Measurements from ENCODE around the gene MRAS. TPM values are rescaled to one million over a fixed set of nuclear protein-coding genes. Genes with fewer than 3 reads are reported as not detected.
"Not testable (repeated sequence)": the region's sequence is repeated elsewhere in the genome, so short reads cannot be mapped to it uniquely, and the experiment has no call there.

Gene MRAS
- total RNA-seq, 1 experiment from 2014 or later = 0.77 TPM

DNA sequence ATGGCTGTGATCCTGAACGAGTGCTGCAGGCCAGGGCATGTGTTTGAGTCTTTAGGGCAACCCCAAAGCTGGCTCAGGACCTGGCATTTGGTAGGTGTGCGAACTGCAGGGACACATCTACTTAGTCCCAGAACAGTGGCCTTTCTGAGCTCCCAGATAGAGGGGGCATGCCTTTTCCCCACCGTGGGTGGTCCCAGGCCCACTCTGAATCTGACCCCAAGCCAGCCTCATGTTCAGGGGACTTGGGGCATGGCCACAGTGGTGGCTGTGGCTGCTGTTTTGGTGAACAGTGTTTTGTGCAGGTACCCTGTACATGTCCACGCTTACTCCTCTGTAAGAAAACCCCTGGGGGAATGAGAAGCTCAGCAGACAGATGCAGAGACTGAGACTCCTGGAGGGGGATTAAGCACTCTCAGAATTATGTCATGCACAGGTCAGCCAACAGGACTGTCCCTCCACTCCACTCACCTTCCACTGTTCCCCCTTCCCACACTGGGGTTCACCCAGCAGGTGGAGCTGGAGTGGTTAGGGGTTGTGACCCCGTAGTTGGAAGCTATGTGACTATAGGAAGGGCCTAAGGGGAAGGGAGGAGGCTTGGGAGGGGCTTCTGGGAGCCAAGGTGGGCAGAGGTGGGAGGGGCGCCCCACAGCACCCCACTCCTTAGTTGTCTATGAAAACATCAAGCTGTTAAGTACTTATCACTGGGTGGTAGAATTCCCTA, 102.5 kb downstream of the MRAS start:
- intact Hi-C loops (cut with micrococcal nuclease; ENCODE audit: unreplicated experiment) = no loop called here
- Histone ChIP-seq H3K9me3 (ENCODE audit: low read depth, low read length, poor library complexity, severe bottlenecking) (no peaks in the 10 kb centered on the region), H3K27me3 (replicated peaks; ENCODE audit: insufficient read depth, low read depth, low read length, poor library complexity) (no peaks in the 10 kb centered on the region), H3K27ac (ENCODE audit: low read depth, low read length, poor library complexity, severe bottlenecking) (no peak overlapping the region), H3K4me3 (ENCODE audit: low read depth, low read length, poor library complexity, severe bottlenecking) (no peak overlapping the region), H3K4me1 (ENCODE audit: insufficient read depth, low read length, poor library complexity, severe bottlenecking) (no peaks in the 10 kb centered on the region), H3K36me3 (ENCODE audit: insufficient read depth, low read length, poor library complexity, severe bottlenecking) (no peaks in the 10 kb centered on the region)
- BruUV-seq (replicated peaks) = no TSS peak
- ChIA-PET POLR2A (ENCODE audit: low non-redundant PET) (no interaction called here), CTCF (no interaction called here)
- TF ChIP-seq EZH2 (IDR thresholded peaks at IDR 0.05; ENCODE audit: borderline replicate concordance, low read depth, low read length, poor library complexity, severe bottlenecking) = no peak
- no peak for TF ChIP-seq CTCF (conservative IDR thresholded peaks at IDR 0.05; ENCODE audit: low read depth, low read length)
- DNase-seq (ENCODE audit: low spot score) = no peak

DNA sequence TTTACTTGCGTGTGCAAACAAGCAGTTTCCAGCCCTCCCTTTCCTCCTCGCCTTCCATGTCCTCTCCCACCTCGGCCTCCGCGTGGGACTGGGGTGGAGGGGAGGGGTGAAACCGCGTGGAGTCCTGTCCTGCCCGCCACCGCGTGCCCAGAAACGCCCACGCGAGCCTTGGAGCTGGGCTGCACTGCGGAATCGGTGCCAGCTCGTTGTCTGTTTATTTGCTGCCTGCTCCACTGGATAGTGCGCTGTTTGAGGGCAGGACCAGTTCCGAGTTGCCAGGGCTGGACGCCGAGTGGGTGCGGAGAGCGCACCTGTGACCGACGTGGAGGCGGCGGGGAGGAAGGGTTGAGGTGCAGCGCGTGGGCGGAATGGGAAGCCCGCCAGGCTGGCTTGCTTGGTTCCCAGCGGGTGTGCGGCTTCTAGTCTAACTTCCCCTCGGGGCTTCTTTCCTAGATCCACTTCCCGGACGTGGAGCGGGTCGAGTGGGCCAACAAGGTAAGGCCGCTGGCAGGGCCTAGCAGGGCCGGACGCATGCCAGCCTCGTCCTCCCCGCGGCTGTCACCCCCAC, 103.3 kb downstream of the MRAS start:
- Histone ChIP-seq H3K9me3 (ENCODE audit: low read depth, low read length, poor library complexity, severe bottlenecking) (no peaks in the 10 kb centered on the region), H3K27me3 (replicated peaks; ENCODE audit: insufficient read depth, low read depth, low read length, poor library complexity) (no peaks in the 10 kb centered on the region), H3K4me3 (ENCODE audit: low read depth, low read length, poor library complexity, severe bottlenecking) (no peak overlapping the region), H3K27ac (ENCODE audit: low read depth, low read length, poor library complexity, severe bottlenecking) (no peak overlapping the region), H3K4me1 (ENCODE audit: insufficient read depth, low read length, poor library complexity, severe bottlenecking) (no peaks in the 10 kb centered on the region), H3K36me3 (ENCODE audit: insufficient read depth, low read length, poor library complexity, severe bottlenecking) (no peaks in the 10 kb centered on the region)
- no peak for TF ChIP-seq EZH2 (IDR thresholded peaks at IDR 0.05; ENCODE audit: borderline replicate concordance, low read depth, low read length, poor library complexity, severe bottlenecking)
- intact Hi-C loops (cut with micrococcal nuclease; ENCODE audit: unreplicated experiment) = no loop called here
- no peak for DNase-seq (ENCODE audit: low spot score)
- ChIA-PET POLR2A (ENCODE audit: low non-redundant PET) (no interaction called here), CTCF (no interaction called here)
- no TSS peak for BruUV-seq (replicated peaks)

DNA sequence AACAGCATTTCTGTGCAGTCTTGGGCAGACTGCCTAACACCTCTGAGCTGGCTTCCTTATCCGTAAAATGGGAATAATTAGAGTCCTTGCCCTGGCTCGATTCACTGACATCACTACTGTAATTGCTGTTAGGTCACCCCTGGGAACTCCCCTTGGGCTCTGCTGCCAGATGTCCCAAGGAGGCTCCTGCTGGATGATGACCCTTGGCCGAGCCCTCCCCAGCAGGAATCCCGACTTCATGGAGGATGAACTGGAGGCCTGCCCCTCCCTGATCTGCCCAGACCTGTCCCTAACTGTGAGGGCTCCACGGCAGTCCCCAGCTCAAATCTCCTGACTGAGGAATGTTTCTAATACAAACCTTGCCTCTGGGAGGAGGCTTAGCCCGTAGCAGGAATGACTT, 104.1 kb downstream of the MRAS start:
- no peaks in the 10 kb centered on the region for H3K9me3 ChIP-seq (ENCODE audit: low read depth, low read length, poor library complexity, severe bottlenecking)
- DNase-seq (ENCODE audit: low spot score) = no peak
- CTCF ChIA-PET = no interaction called here
- no peaks in the 10 kb centered on the region for H3K27me3 ChIP-seq (replicated peaks; ENCODE audit: insufficient read depth, low read depth, low read length, poor library complexity)
- intact Hi-C loops (cut with micrococcal nuclease; ENCODE audit: unreplicated experiment) = no loop called here
- H3K27ac ChIP-seq (ENCODE audit: low read depth, low read length, poor library complexity, severe bottlenecking) = no peak overlapping the region
- no TSS peak for BruUV-seq (replicated peaks)
- no peak for TF ChIP-seq EZH2 (IDR thresholded peaks at IDR 0.05; ENCODE audit: borderline replicate concordance, low read depth, low read length, poor library complexity, severe bottlenecking)
- TF ChIP-seq CTCF (conservative IDR thresholded peaks at IDR 0.05; ENCODE audit: low read depth, low read length) = no peak
- no peaks in the 10 kb centered on the region for H3K36me3 ChIP-seq (ENCODE audit: insufficient read depth, low read length, poor library complexity, severe bottlenecking)
- H3K4me1 ChIP-seq (ENCODE audit: insufficient read depth, low read length, poor library complexity, severe bottlenecking) = no peaks in the 10 kb centered on the region
- POLR2A ChIA-PET (ENCODE audit: low non-redundant PET) = no interaction called here
- no peak overlapping the region for H3K4me3 ChIP-seq (ENCODE audit: low read depth, low read length, poor library complexity, severe bottlenecking)

DNA sequence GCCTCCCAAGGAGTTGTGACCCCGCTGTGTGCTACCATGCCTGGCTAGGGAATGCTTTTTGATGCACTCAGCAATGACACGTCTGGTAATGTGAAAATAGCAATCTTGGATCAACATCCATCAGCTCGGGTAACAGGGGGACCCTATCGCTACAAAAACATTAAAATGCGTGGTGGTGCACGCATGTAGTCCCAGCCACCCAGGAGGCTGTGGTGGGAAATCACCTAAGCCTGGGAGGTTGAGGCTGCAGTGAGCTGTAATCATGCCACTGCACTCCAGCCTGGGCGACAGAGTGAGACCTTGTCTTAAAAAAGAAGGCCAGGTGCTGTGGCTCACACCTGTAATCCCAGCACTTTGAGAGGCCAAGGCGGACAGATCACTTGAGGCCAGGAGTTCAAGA, 105.6 kb downstream of the MRAS start:
- CTCF ChIA-PET; H3K36me3 ChIP-seq (ENCODE audit: insufficient read depth, low read length, poor library complexity, severe bottlenecking); H3K4me3 ChIP-seq (ENCODE audit: low read depth, low read length, poor library complexity, severe bottlenecking); H3K27me3 ChIP-seq (replicated peaks; ENCODE audit: insufficient read depth, low read depth, low read length, poor library complexity); H3K4me1 ChIP-seq (ENCODE audit: insufficient read depth, low read length, poor library complexity, severe bottlenecking); H3K27ac ChIP-seq (ENCODE audit: low read depth, low read length, poor library complexity, severe bottlenecking); BruUV-seq (replicated peaks); DNase-seq (ENCODE audit: low spot score); intact Hi-C loops (cut with micrococcal nuclease; ENCODE audit: unreplicated experiment); H3K9me3 ChIP-seq (ENCODE audit: low read depth, low read length, poor library complexity, severe bottlenecking); POLR2A ChIA-PET (ENCODE audit: low non-redundant PET): not testable (repeated sequence)

Other genes starting within 250 kb of the MRAS start
- 3.8 and 8.1 TPM in 2 replicates for gene DZIP1L, start 233.0 kb upstream of the MRAS start, total RNA-seq (2021)
- gene A4GNT, start 216.2 kb upstream of the MRAS start, total RNA-seq (2021) = not detected in 2 replicates
- 25.6 and 33.1 TPM in 2 replicates for gene DBR1, start 173.7 kb upstream of the MRAS start, total RNA-seq (2021)
- 48.0 and 55.8 TPM in 2 replicates for gene ARMC8, start 161.3 kb upstream of the MRAS start, total RNA-seq (2021)
- gene NME9, start 18.7 kb upstream of the MRAS start, total RNA-seq (2021) = not detected in 2 replicates
- 0.15 and 0.31 TPM in 2 replicates for gene ESYT3, start 86.0 kb downstream of the MRAS start, total RNA-seq (2021)
- 25.6 and 30.8 TPM in 2 replicates for gene CEP70, start 245.7 kb downstream of the MRAS start, total RNA-seq (2021)

Measured in A673 (cell line).